Astrocyte (in vitro differentiated cells and primary cell): ENCODE measurements around the gene LEUTX. TPM values are rescaled to one million over a fixed set of nuclear protein-coding genes. Genes with fewer than 3 reads are reported as not detected.
A peak's percentile ranks its signal among the peaks of the same experiment; 100 is the strongest.

Source experiments
- DNase-seq: peaks from one replicate; pipeline ENCODE4 v3.0.0-alpha.2; 2010; ENCODE audit warnings: low read depth
- FAIRE-seq: peaks from 2 replicates; lab custom pipeline; 2011; peaks lifted over from hg19 to GRCh38; lab: Jason Lieb, UNC
- H2AFZ ChIP-seq: 2 replicates; pipeline ENCODE4 v1.6.0; 2012; ENCODE audit warnings: low read depth, low read length, inconsistent platforms
- H3K27ac ChIP-seq: 2 replicates; pipeline ENCODE4 v1.5.1; 2011; ENCODE audit warnings: low read depth, low read length, inconsistent platforms
- H3K27me3 ChIP-seq: 2 replicates; pipeline ENCODE4 v1.6.0; 2011; ENCODE audit warnings: low read length, inconsistent platforms; ENCODE audit not compliant: insufficient read depth
- H3K36me3 ChIP-seq: 2 replicates; pipeline ENCODE4 v1.5.1; 2011; ENCODE audit warnings: low read length, inconsistent platforms; ENCODE audit not compliant: insufficient read depth
- H3K4me1 ChIP-seq: 2 replicates; pipeline ENCODE4 v1.5.1; 2011; ENCODE audit warnings: low read length, inconsistent platforms; ENCODE audit not compliant: insufficient read depth
- H3K4me2 ChIP-seq: 2 replicates; pipeline ENCODE4 v1.6.0; 2012; ENCODE audit warnings: low read length, inconsistent platforms
- H3K4me3 ChIP-seq: 2 replicates; pipeline ENCODE4 v1.5.1; 2011; ENCODE audit warnings: low read depth, mild to moderate bottlenecking, low read length, inconsistent platforms; ENCODE audit not compliant: insufficient read depth
- H3K79me2 ChIP-seq: 2 replicates; pipeline ENCODE4 v1.6.0; 2012; ENCODE audit warnings: mild to moderate bottlenecking, low read length, inconsistent platforms; ENCODE audit not compliant: insufficient read depth
- H3K9ac ChIP-seq: 2 replicates; pipeline ENCODE4 v1.6.0; 2012; ENCODE audit warnings: mild to moderate bottlenecking, low read length, inconsistent platforms
- H3K9me3 ChIP-seq: 2 replicates; pipeline ENCODE4 v1.5.1; 2012; ENCODE audit warnings: low read depth, mild to moderate bottlenecking, low read length, inconsistent platforms; ENCODE audit not compliant: insufficient read depth
- H4K20me1 ChIP-seq: 2 replicates; pipeline ENCODE4 v1.6.0; 2012; ENCODE audit warnings: low read length, inconsistent platforms; ENCODE audit not compliant: insufficient read depth
- H3K27ac Mint-ChIP-seq: one replicate; pipeline ENCODE4 v1.8.0; 2021; ENCODE audit warnings: mild to moderate bottlenecking, mixed read lengths; ENCODE audit not compliant: unreplicated experiment
- H3K27me3 Mint-ChIP-seq: one replicate; pipeline ENCODE4 v1.8.0; 2021; ENCODE audit warnings: low read depth, mixed read lengths; ENCODE audit not compliant: unreplicated experiment
- H3K36me3 Mint-ChIP-seq: one replicate; pipeline ENCODE4 v1.8.0; 2021; ENCODE audit warnings: low read depth, mixed read lengths; ENCODE audit not compliant: unreplicated experiment
- H3K4me1 Mint-ChIP-seq: one replicate; pipeline ENCODE4 v1.8.0; 2021; ENCODE audit warnings: low read depth, mixed read lengths; ENCODE audit not compliant: unreplicated experiment
- H3K4me3 Mint-ChIP-seq: one replicate; pipeline ENCODE4 v1.8.0; 2021; ENCODE audit warnings: mild to moderate bottlenecking, moderate library complexity, mixed read lengths; ENCODE audit not compliant: unreplicated experiment
- H3K9me3 Mint-ChIP-seq: one replicate; pipeline ENCODE4 v1.8.0; 2021; ENCODE audit warnings: mild to moderate bottlenecking, mixed read lengths; ENCODE audit not compliant: unreplicated experiment
- CTCF ChIP-seq: IDR thresholded peaks from 2 replicates; pipeline ENCODE4 v1.5.1; 2011; ENCODE audit warnings: low read depth, mild to moderate bottlenecking, inconsistent platforms, low read length, moderate library complexity; ENCODE audit not compliant: insufficient read depth
- EZH2 ChIP-seq: IDR thresholded peaks from 2 replicates; pipeline ENCODE4 v1.6.1; 2012; ENCODE audit warnings: mild to moderate bottlenecking, low read length, inconsistent platforms; ENCODE audit not compliant: insufficient read depth
- total RNA-seq: library from RNA; stranded (reverse); gene quantifications from 2 replicates; pipeline ENCODE4 v1.2.1, GENCODE V29; 2021

Gene LEUTX
- total RNA-seq, 1 donor from 2014 or later: not detected

GRCh38 chr19:39780894-39781293 is 2.2 kb downstream of the LEUTX start:
- no peak overlapping the region for H3K4me3 Mint-ChIP-seq
- H3K79me2 ChIP-seq: no peaks in the 10 kb centered on the region
- no peak for DNase-seq
- H3K4me3 ChIP-seq: no peak overlapping the region
- H3K27me3 Mint-ChIP-seq: peaks cover 34% of the 10 kb centered on the region
- no peaks in the 10 kb centered on the region for H3K4me1 ChIP-seq
- H3K9me3 ChIP-seq: no peaks in the 10 kb centered on the region
- no peak overlapping the region for H3K27ac Mint-ChIP-seq
- no peak overlapping the region for H3K9ac ChIP-seq
- no peak overlapping the region for H3K4me2 ChIP-seq
- H3K9me3 Mint-ChIP-seq: no peaks in the 10 kb centered on the region
- no peaks in the 10 kb centered on the region for H3K4me1 Mint-ChIP-seq
- TF ChIP-seq CTCF (no peak), EZH2 (no peak)
- no peaks in the 10 kb centered on the region for H3K36me3 ChIP-seq
- no peaks in the 10 kb centered on the region for H3K36me3 Mint-ChIP-seq
- H2AFZ ChIP-seq: no peak overlapping the region
- no peak overlapping the region for H3K27ac ChIP-seq
- H3K27me3 ChIP-seq: no peaks in the 10 kb centered on the region
- no peak for FAIRE-seq
- H4K20me1 ChIP-seq: no peaks in the 10 kb centered on the region

GRCh38 chr19:39788244-39788643 is 9.6 kb downstream of the LEUTX start:
- Histone ChIP-seq H3K79me2 (no peaks in the 10 kb centered on the region), H3K4me3 (no peak overlapping the region), H4K20me1 (no peaks in the 10 kb centered on the region), H3K27ac (no peak overlapping the region), H3K4me1 (no peaks in the 10 kb centered on the region), H3K9ac (no peak overlapping the region), H3K27me3 (no peaks in the 10 kb centered on the region), H3K36me3 (no peaks in the 10 kb centered on the region), H3K4me2 (no peak overlapping the region), H2AFZ (no peak overlapping the region), H3K9me3 (no peaks in the 10 kb centered on the region)
- no peak for DNase-seq
- peaks cover 7% of the 10 kb centered on the region for H3K9me3 Mint-ChIP-seq
- no peak overlapping the region for H3K4me3 Mint-ChIP-seq
- no peaks in the 10 kb centered on the region for H3K4me1 Mint-ChIP-seq
- H3K36me3 Mint-ChIP-seq: no peaks in the 10 kb centered on the region
- no peak overlapping the region for H3K27ac Mint-ChIP-seq
- FAIRE-seq: no peak
- no peak for TF ChIP-seq CTCF
- no peak for TF ChIP-seq EZH2
- peaks cover 31% of the 10 kb centered on the region for H3K27me3 Mint-ChIP-seq

GRCh38 chr19:39792999-39793546 is 14.4 kb downstream of the LEUTX start:
- no peak overlapping the region for H3K27ac Mint-ChIP-seq
- H3K4me3 Mint-ChIP-seq: peak overlapping the region; percentile 76
- TF ChIP-seq EZH2: no peak
- peak; percentile 82 for TF ChIP-seq CTCF
- peaks cover 4% of the 10 kb centered on the region for H3K27me3 ChIP-seq
- no peak overlapping the region for H3K9ac ChIP-seq
- H3K4me1 Mint-ChIP-seq: no peaks in the 10 kb centered on the region
- peak overlapping the region; percentile 59 for H3K4me3 ChIP-seq
- H3K27me3 Mint-ChIP-seq: peaks cover 14% of the 10 kb centered on the region
- DNase-seq (peak; percentile 58), FAIRE-seq (no peak)
- no peaks in the 10 kb centered on the region for H3K9me3 ChIP-seq
- H3K9me3 Mint-ChIP-seq: peaks cover 5% of the 10 kb centered on the region
- H3K27ac ChIP-seq: no peak overlapping the region
- no peaks in the 10 kb centered on the region for H3K79me2 ChIP-seq
- H3K4me1 ChIP-seq: no peaks in the 10 kb centered on the region
- H3K36me3 ChIP-seq: no peaks in the 10 kb centered on the region
- no peaks in the 10 kb centered on the region for H3K36me3 Mint-ChIP-seq
- H2AFZ ChIP-seq: peak overlapping the region; percentile 85
- H4K20me1 ChIP-seq: no peaks in the 10 kb centered on the region
- peak overlapping the region; percentile 84 for H3K4me2 ChIP-seq
